HAP-1 (cell line): ENCODE data around the gene CYP27A1.

Experiments used
- DNase-seq, 2 experiments: peaks; one replicate each; pipeline ENCODE4 v3.0.0-alpha.2; 2016 to 2020; ENCODE audit warnings: low spot score in 2 of 2
- H3K27me3 ChIP-seq: fragments of 250-450 bp; sonication (Bioruptor Pico); 2 replicates; pipeline ENCODE4 v1.5.1; 2020; ENCODE audit warnings: low read depth, mild to moderate bottlenecking, moderate library complexity
- H3K36me3 ChIP-seq: fragments of 250-450 bp; sonication (Bioruptor Pico); replicated peaks from 2 replicates; pipeline ENCODE4 v1.5.1; 2020; ENCODE audit warnings: mild to moderate bottlenecking
- H3K4me1 ChIP-seq: fragments of 250-450 bp; sonication (Bioruptor Pico); 2 replicates; pipeline ENCODE4 v1.5.1; 2020; ENCODE audit warnings: mild to moderate bottlenecking
- H3K4me3 ChIP-seq: fragments of 250-450 bp; sonication (Bioruptor Pico); 2 replicates; pipeline ENCODE4 v1.5.1; 2020; ENCODE audit warnings: mild to moderate bottlenecking, moderate library complexity
- H3K9me3 ChIP-seq: fragments of 250-450 bp; sonication (Bioruptor Pico); 2 replicates; pipeline ENCODE4 v1.5.1; 2020; ENCODE audit warnings: mild to moderate bottlenecking, moderate library complexity
- in situ Hi-C: fragments of 300-500 bp; cut with MboI; formaldehyde crosslinking; loops from 3 replicates; pipeline ENCODE4 v1.14.3; 2020; ENCODE audit warnings: low sequenced_read_pairs, inconsistent platforms, mixed read lengths

CYP27A1 gene

DNA sequence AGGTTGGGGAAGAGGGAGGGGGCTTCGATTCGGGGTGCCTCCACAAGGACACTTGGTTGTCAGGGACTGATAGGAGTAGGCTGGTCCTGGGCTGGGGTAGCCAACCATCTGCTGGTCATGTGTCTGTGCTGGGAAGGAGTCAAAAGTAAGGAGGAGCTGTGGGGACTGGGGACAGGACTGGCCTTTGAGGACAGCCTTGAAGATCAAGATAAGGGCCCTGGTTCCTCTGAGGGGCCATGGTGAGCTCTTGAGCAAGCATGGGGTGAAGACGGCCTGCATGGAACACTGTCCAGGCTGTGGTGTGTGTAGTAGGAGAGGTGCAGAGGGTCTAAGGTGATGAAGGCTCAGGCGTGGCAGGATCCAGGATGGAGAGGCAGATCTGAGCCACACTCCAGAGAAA is 1.7 kb downstream of the CYP27A1 start:
- H3K9me3 ChIP-seq, result 0 out of 2 replicates have a peak, but pooled peaks cover 2% of the 10 kb centered on the region

GRCh38 chr2:218785103-218785502 is 3.2 kb downstream of the CYP27A1 start:
- no peak for DNase-seq
- Histone ChIP-seq H3K9me3 (no peaks in the 10 kb centered on the region), H3K4me1 (no peaks in the 10 kb centered on the region), H3K36me3 (no peaks in the 10 kb centered on the region), H3K4me3 (no peak overlapping the region), H3K27me3 (no peaks in the 10 kb centered on the region)
- in situ Hi-C loops, result no loop called here

More for the DNA sequence above, 1.7 kb downstream of the CYP27A1 start:
- no peak for DNase-seq
- H3K36me3 ChIP-seq, result no peaks in the 10 kb centered on the region
- in situ Hi-C loops, result no loop called here
- H3K27me3 ChIP-seq, result no peaks in the 10 kb centered on the region
- no peaks in the 10 kb centered on the region for H3K4me1 ChIP-seq
- H3K4me3 ChIP-seq, result no peak overlapping the region

DNA sequence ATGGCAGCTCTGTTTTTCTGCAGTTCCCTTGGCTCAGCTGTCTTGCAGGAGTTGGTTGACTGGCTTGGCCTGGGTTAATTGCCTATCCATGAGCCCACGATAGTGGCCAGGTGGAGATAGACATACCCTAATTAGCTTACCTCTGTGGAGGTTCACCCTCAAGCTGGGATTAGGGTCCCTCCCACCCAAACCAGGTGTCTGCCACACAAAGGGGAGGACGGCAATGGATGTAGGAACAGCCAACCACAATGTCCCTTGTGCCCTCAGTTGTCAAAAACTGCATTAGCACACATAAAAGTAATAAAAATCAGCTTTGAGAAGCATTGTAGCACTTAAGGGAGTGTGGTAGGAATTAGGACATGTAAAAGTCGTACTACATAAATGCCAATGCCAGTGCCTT is 4.2 kb downstream of the CYP27A1 start:
- H3K4me1 ChIP-seq, result no peaks in the 10 kb centered on the region
- no peaks in the 10 kb centered on the region for H3K27me3 ChIP-seq
- no peak for DNase-seq
- no peaks in the 10 kb centered on the region for H3K36me3 ChIP-seq
- H3K9me3 ChIP-seq, result no peaks in the 10 kb centered on the region
- H3K4me3 ChIP-seq, result no peak overlapping the region
- in situ Hi-C loops, result no loop called here

DNA sequence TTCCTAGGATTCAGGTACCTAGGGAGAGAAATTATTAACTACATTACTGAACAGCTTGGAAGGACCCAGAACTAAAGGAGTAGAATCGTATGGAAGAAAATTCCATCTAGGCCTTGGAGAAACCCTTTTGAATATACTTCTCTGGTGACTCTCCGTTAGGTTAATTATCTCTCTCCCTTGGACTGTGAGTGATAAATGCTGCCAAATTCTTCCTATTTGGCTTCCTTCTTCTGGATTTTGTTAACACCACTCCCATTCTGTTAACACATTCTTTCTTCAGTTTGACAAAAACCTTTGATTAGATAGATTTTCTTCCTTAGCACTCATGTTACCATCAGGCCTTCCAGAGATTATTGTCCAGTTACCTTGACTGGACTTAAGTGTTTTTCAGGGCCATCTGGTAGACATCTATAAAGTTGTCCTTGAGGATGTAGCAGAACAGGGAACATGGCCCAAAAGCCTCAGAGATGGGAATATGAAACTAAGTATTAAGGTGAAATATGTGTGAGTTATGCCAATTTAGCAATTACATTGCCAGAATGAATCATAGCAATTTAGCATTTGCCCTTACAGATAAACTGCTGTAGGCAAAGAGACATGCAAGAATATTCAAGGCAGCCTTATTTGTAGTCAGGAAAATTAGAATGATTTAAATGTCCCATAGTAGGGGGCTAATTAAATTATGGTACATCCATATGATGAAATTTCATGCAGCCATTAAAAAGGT is 6.7 kb downstream of the CYP27A1 start:
- Histone ChIP-seq H3K4me3 (no peak overlapping the region), H3K4me1 (no peaks in the 10 kb centered on the region), H3K27me3 (no peaks in the 10 kb centered on the region), H3K9me3 (no peaks in the 10 kb centered on the region), H3K36me3 (no peaks in the 10 kb centered on the region)
- in situ Hi-C loops, result no loop called here
- no peak for DNase-seq

GRCh38 chr2:218792433-218792832 is 10.5 kb downstream of the CYP27A1 start:
- no peaks in the 10 kb centered on the region for H3K36me3 ChIP-seq
- no peaks in the 10 kb centered on the region for H3K9me3 ChIP-seq
- no peaks in the 10 kb centered on the region for H3K4me1 ChIP-seq
- no peak overlapping the region for H3K4me3 ChIP-seq
- in situ Hi-C loops, result no loop called here
- DNase-seq, result no peak
- no peaks in the 10 kb centered on the region for H3K27me3 ChIP-seq

- in situ Hi-C loops, result no loop called here
- Histone ChIP-seq H3K27me3 (no peaks in the 10 kb centered on the region), H3K9me3 (no peaks in the 10 kb centered on the region), H3K36me3 (no peaks in the 10 kb centered on the region), H3K4me1 (no peaks in the 10 kb centered on the region), H3K4me3 (no peak overlapping the region)
- DNase-seq, result no peak
These were observed 14.7 kb downstream of the CYP27A1 start for GRCh38 chr2:218796691-218797090.

DNA sequence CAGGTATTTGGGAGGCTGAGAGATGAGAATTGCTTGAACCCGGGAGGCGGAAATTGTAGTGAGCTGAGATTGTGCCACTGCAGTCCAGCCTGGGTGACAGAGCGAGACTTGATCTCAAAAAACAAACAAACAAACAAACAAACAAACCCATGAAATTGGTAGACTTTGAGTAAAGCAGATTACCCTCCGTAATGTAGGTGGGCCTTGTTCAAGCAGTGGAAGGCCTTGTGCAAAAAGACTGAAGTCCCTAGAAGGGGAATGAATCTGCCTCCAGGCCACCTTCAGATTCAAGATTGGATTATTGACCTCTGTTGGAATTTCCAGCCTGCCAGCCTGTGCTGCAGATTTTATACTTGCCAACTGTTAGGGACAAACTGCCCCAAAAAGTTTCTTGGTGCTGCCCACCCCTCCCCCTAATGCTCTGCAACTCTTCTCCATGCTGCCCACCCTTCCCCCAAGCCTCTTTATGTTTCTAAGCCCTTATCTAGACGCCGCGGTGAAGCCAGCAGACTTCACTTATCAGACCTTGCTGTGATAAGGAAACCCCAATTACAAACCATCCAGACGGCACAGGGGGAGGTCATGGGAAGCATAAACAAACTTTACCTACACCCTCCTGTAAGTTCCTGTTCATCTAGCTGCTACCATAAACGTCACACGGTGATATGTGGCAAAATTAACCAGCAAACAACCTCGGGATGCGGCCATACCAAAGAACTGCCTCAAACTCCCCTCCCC is 17.0 kb downstream of the CYP27A1 start:
- no peak overlapping the region for H3K4me3 ChIP-seq
- H3K27me3 ChIP-seq, result no peaks in the 10 kb centered on the region
- no peaks in the 10 kb centered on the region for H3K36me3 ChIP-seq
- H3K4me1 ChIP-seq, result no peaks in the 10 kb centered on the region
- no peaks in the 10 kb centered on the region for H3K9me3 ChIP-seq
- DNase-seq, result no peak
- in situ Hi-C loops, result no loop called here

GRCh38 chr2:218799990-218800389 is 18.0 kb downstream of the CYP27A1 start:
- 0 out of 2 replicates have a peak, but pooled peaks cover 4% of the 10 kb centered on the region for H3K9me3 ChIP-seq
- no peak overlapping the region for H3K4me3 ChIP-seq
- H3K4me1 ChIP-seq, result no peaks in the 10 kb centered on the region
- H3K27me3 ChIP-seq, result no peaks in the 10 kb centered on the region
- no peak for DNase-seq
- no peaks in the 10 kb centered on the region for H3K36me3 ChIP-seq
- in situ Hi-C loops, result no loop called here

GRCh38 chr2:218802386-218802994 is 20.5 kb downstream of the CYP27A1 start:
- Histone ChIP-seq H3K4me1 (peaks cover 4% of the 10 kb centered on the region; the same call in 1 of the 2 replicates), H3K27me3 (no peaks in the 10 kb centered on the region), H3K36me3 (no peaks in the 10 kb centered on the region), H3K4me3 (no peak overlapping the region), H3K9me3 (0 out of 2 replicates have a peak, but pooled peaks cover 4% of the 10 kb centered on the region)
- no peak for DNase-seq
- in situ Hi-C loops, result no loop called here

GRCh38 chr2:218804817-218805216 is 22.9 kb downstream of the CYP27A1 start:
- no peak overlapping the region for H3K4me3 ChIP-seq
- H3K4me1 ChIP-seq, result peaks cover 4% of the 10 kb centered on the region; the same call in 1 of the 2 replicates
- no peak for DNase-seq
- no peaks in the 10 kb centered on the region for H3K36me3 ChIP-seq
- H3K27me3 ChIP-seq, result no peaks in the 10 kb centered on the region
- H3K9me3 ChIP-seq, result 0 out of 2 replicates have a peak, but pooled peaks cover 4% of the 10 kb centered on the region
- in situ Hi-C loops, result no loop called here

- DNase-seq, result no peak
- Histone ChIP-seq H3K36me3 (no peaks in the 10 kb centered on the region), H3K4me1 (peaks cover 4% of the 10 kb centered on the region; the same call in 1 of the 2 replicates), H3K4me3 (no peak overlapping the region), H3K9me3 (0 out of 2 replicates have a peak, but pooled peaks cover 4% of the 10 kb centered on the region), H3K27me3 (no peaks in the 10 kb centered on the region)
- in situ Hi-C loops, result no loop called here
These were observed 23.7 kb downstream of the CYP27A1 start for GRCh38 chr2:218805627-218806026.

GRCh38 chr2:218806346-218806978 is 24.5 kb downstream of the CYP27A1 start:
- no peak for DNase-seq
- no peak overlapping the region for H3K4me3 ChIP-seq
- no peaks in the 10 kb centered on the region for H3K27me3 ChIP-seq
- H3K36me3 ChIP-seq, result no peaks in the 10 kb centered on the region
- peaks cover 4% of the 10 kb centered on the region; the same call in 1 of the 2 replicates for H3K4me1 ChIP-seq
- in situ Hi-C loops, result no loop called here
- H3K9me3 ChIP-seq, result 0 out of 2 replicates have a peak, but pooled peaks cover 4% of the 10 kb centered on the region

- H3K4me1 ChIP-seq, result peaks cover 4% of the 10 kb centered on the region; the same call in 1 of the 2 replicates
- in situ Hi-C loops, result no loop called here
- no peak for DNase-seq
These were observed 25.7 kb downstream of the CYP27A1 start for GRCh38 chr2:218807626-218808025.

More at GRCh38 chr2:218807626-218808025, 25.7 kb downstream of the CYP27A1 start:
- H3K36me3 ChIP-seq, result no peaks in the 10 kb centered on the region
- H3K9me3 ChIP-seq, result 0 out of 2 replicates have a peak, but pooled peaks cover 4% of the 10 kb centered on the region
- H3K4me3 ChIP-seq, result no peak overlapping the region
- H3K27me3 ChIP-seq, result no peaks in the 10 kb centered on the region
